ENCODE results near the gene PARP11. TPM values are rescaled to one million over a fixed set of nuclear protein-coding genes. Genes with fewer than 3 reads are reported as not detected.
A peak's percentile ranks its signal among the peaks of the same experiment; 100 is the strongest.

PARP11 gene
- total and polyA plus RNA-seq, 2 donors (not counting 1 experiment from before 2014, with no cell fraction given) = 6.4 to 26.3 TPM

- Mint-ChIP-seq H3K27ac (no peak overlapping the region), H3K9me3 (ENCODE audit: insufficient read depth) (no peaks in the 10 kb centered on the region), H3K27me3 (peaks cover 8% of the 10 kb centered on the region), H3K4me1 (peaks cover 4% of the 10 kb centered on the region), H3K4me3 (no peak overlapping the region)
- TF ChIP-seq CTCF (IDR thresholded peaks at IDR 0.05) = no peak
- no peak for TF ChIP-seq EZH2 (IDR thresholded peaks at IDR 0.05; ENCODE audit: borderline replicate concordance, insufficient read depth, low read depth, low read length, poor library complexity, severe bottlenecking)
- CTCF ChIA-PET = interaction anchor here (11.7 kb wide), 1 partner anchor 387 kb away, joined by 396 read pairs; the partner anchor contains the start of gene CCND2
- intact Hi-C loops (cut with micrococcal nuclease) = loop anchor here (5.0 kb wide), 2 partner anchors 219 to 869 kb away; no protein-coding TSS in a partner anchor
- Histone ChIP-seq H3K27ac (ENCODE audit: low read length in 2 of 2) (no peak overlapping the region), H3K36me3 (replicated peaks in 1 of 2; ENCODE audit: control extremely low read depth in 1 of 2, control insufficient read depth in 1 of 2, extremely low read depth in 1 of 2, insufficient read depth in 2 of 2, low read length in 1 of 2) (no peaks in the 10 kb centered on the region), H3K4me1 (ENCODE audit: control insufficient read depth in 2 of 2, insufficient read depth in 2 of 2, low read length in 2 of 2) (peaks cover 2 to 7% of the 10 kb centered on the region in 2 donors), H3K4me3 (ENCODE audit: control extremely low read depth in 1 of 5, extremely low read depth in 1 of 5, insufficient read depth in 1 of 5, low read depth in 2 of 5, low read length in 4 of 5) (no peak overlapping the region), H3K79me2 (ENCODE audit: control insufficient read depth, insufficient read depth, low read length) (no peaks in the 10 kb centered on the region), H3K4me2 (replicated peaks; ENCODE audit: low read depth, low read length, poor library complexity, severe bottlenecking) (no peak overlapping the region), H3K9ac (ENCODE audit: low read length) (no peak overlapping the region), H3K27me3 (replicated peaks in 1 of 4; ENCODE audit: control extremely low read depth in 1 of 4, control insufficient read depth in 3 of 4, insufficient read depth in 4 of 4, low read length in 3 of 4) (peaks cover 0 to 13% (median 4%) of the 10 kb centered on the region in 4 experiments), H4K20me1 (ENCODE audit: control insufficient read depth, insufficient read depth, low read length, poor library complexity, severe bottlenecking) (no peaks in the 10 kb centered on the region), H3K9me3 (ENCODE audit: control extremely low read depth in 1 of 3, control insufficient read depth in 2 of 3, insufficient read depth in 1 of 3, low read length in 2 of 3) (no peaks in the 10 kb centered on the region), H2AFZ (ENCODE audit: insufficient read depth, low read depth, low read length, poor library complexity, severe bottlenecking) (no peak overlapping the region)
- no peak for ATAC-seq (ENCODE audit: low read depth)
- POLR2A ChIA-PET = no interaction called here
- DNase-seq = no peak
- 31% methylated on average over 6 of the region's 7 CpGs for WGBS (ENCODE audit: insufficient coverage)
These were observed 15.5 kb upstream of the PARP11 start for GRCh38 chr12:3888659-3889058.

- no peak overlapping the region for H3K27ac Mint-ChIP-seq
- Histone ChIP-seq H3K4me3 (ENCODE audit: control extremely low read depth in 1 of 5, extremely low read depth in 1 of 5, insufficient read depth in 1 of 5, low read depth in 2 of 5, low read length in 4 of 5) (no peak overlapping the region), H3K36me3 (replicated peaks in 1 of 2; ENCODE audit: control extremely low read depth in 1 of 2, control insufficient read depth in 1 of 2, extremely low read depth in 1 of 2, insufficient read depth in 2 of 2, low read length in 1 of 2) (no peaks in the 10 kb centered on the region), H4K20me1 (ENCODE audit: control insufficient read depth, insufficient read depth, low read length, poor library complexity, severe bottlenecking) (no peaks in the 10 kb centered on the region), H2AFZ (ENCODE audit: insufficient read depth, low read depth, low read length, poor library complexity, severe bottlenecking) (peak overlapping the region; percentile 36), H3K4me2 (replicated peaks; ENCODE audit: low read depth, low read length, poor library complexity, severe bottlenecking) (peak overlapping the region; percentile 20), H3K4me1 (ENCODE audit: control insufficient read depth in 2 of 2, insufficient read depth in 2 of 2, low read length in 2 of 2) (peaks cover 2 to 7% of the 10 kb centered on the region in 2 donors), H3K27me3 (replicated peaks in 1 of 4; ENCODE audit: control extremely low read depth in 1 of 4, control insufficient read depth in 3 of 4, insufficient read depth in 4 of 4, low read length in 3 of 4) (peaks cover 0 to 13% (median 6%) of the 10 kb centered on the region in 4 experiments), H3K79me2 (ENCODE audit: control insufficient read depth, insufficient read depth, low read length) (no peaks in the 10 kb centered on the region), H3K9ac (ENCODE audit: low read length) (no peak overlapping the region), H3K27ac (ENCODE audit: low read length in 2 of 2) (no peak overlapping the region), H3K9me3 (ENCODE audit: control extremely low read depth in 1 of 3, control insufficient read depth in 2 of 3, insufficient read depth in 1 of 3, low read length in 2 of 3) (no peaks in the 10 kb centered on the region)
- intact Hi-C loops (cut with micrococcal nuclease) = loop anchor here (1.0 to 5.0 kb wide), 4 partner anchors 110 to 872 kb away; no protein-coding TSS in a partner anchor
- POLR2A ChIA-PET = interaction anchor here (1.1 kb wide), 1 partner anchor 392 kb away, joined by 11 read pairs; no protein-coding TSS in a partner anchor
- H3K4me3 Mint-ChIP-seq = no peak overlapping the region
- DNase-seq (peak; percentile 72), ATAC-seq (ENCODE audit: low read depth) (no peak)
- H3K4me1 Mint-ChIP-seq = peaks cover 4% of the 10 kb centered on the region
- H3K27me3 Mint-ChIP-seq = peaks cover 8% of the 10 kb centered on the region
- TF ChIP-seq EZH2 (IDR thresholded peaks at IDR 0.05; ENCODE audit: borderline replicate concordance, insufficient read depth, low read depth, low read length, poor library complexity, severe bottlenecking) (no peak), CTCF (IDR thresholded peaks at IDR 0.05) (peak; percentile 88)
- no peaks in the 10 kb centered on the region for H3K9me3 Mint-ChIP-seq (ENCODE audit: insufficient read depth)
- CTCF ChIA-PET = interaction anchor here (0.7 to 11.7 kb wide), 44 partner anchors 9 to 874 kb away, joined by 3 to 396 read pairs (median 5); partner anchors contain the start of genes CCND2 and PARP11
- WGBS (ENCODE audit: insufficient coverage) = no CpG with 5 or more reads among the region's 8 CpGs
These were observed 12.3 kb upstream of the PARP11 start for GRCh38 chr12:3885277-3886094.
